ENCODE results near the gene IFI6. TPM values are rescaled to one million over a fixed set of nuclear protein-coding genes. Genes with fewer than 3 reads are reported as not detected.

IFI6 gene
- total RNA-seq, 1 experiment from 2014 or later = 426 TPM

DNA sequence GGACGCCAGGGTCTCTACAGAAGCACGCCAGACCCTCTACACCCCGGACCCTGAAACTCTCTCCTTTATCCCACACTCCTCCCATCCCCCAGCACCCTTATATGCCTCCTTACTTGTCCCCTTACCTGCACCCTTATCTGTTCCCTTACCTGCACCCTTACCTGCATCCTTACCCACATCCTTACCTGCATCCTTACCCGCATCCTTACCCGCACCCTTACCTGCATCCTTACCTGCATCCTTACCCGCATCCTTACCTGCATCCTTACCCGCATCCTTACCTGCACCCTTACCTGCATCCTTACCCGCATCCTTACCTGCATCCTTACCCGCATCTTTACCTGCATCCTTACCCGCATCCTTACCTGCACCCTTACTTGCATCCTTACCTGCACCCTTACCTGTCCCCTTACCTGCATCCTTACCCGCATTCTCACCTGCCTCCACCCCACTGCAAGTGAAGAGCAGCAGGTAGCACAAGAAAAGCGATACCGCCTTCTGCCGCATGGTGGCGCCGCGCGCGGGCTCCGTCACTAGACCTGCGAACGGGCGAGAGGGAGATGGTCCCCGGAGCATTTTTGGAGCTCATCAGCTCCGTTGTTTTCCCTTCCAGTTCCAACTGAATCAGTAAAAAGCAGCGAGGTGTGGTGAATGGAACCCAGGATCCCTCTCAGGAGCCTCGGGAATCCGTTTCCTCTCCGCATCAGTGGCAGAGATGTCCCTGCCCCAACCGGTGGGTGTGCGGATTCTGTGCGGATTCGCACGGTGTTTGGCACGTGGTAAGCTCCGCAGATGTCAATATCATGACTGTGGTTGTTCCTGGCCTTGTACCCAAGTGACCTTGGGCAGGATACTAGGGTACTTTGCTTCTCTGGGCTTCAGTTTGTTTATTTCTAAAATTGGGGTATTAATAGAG lies 2.9 kb downstream of the IFI6 start:
- H3K9me3 Mint-ChIP-seq (ENCODE audit: low read depth, unreplicated experiment) = no peaks in the 10 kb centered on the region
- DNase-seq = peak; percentile 83

DNA sequence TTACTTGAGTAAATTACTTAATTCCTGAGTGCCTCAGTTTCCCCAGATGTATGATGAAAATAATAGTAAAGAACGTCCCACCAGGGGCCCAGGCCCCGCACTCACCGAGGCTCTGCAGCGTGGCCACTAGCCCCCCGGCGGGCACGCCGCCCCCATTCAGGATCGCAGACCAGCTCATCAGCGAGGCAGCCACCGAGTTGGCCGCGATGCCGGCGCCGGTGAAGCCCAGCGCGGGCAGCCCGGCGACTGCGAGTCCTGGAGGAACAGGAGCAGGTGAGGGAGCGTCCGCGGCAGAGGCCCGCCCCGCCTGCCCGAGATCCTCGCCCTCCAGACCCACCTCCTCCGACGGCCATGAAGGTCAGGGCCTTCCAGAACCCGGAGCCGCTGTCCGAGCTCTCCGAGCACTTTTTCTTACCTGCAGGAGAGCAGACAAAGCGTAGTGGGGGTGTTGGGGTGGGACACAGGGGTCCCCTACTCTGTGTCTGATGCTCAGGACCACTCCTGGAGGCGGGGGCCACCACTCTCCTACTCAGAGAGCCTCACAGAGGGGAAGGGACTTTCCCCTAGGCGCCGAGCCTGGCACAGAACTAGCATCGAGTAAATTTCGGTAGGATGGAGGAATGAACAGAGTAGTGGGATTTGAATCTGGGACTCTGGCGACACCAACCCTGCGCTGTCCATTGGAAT lies 3.7 kb downstream of the IFI6 start:
- TF ChIP-seq, protein P1, sequence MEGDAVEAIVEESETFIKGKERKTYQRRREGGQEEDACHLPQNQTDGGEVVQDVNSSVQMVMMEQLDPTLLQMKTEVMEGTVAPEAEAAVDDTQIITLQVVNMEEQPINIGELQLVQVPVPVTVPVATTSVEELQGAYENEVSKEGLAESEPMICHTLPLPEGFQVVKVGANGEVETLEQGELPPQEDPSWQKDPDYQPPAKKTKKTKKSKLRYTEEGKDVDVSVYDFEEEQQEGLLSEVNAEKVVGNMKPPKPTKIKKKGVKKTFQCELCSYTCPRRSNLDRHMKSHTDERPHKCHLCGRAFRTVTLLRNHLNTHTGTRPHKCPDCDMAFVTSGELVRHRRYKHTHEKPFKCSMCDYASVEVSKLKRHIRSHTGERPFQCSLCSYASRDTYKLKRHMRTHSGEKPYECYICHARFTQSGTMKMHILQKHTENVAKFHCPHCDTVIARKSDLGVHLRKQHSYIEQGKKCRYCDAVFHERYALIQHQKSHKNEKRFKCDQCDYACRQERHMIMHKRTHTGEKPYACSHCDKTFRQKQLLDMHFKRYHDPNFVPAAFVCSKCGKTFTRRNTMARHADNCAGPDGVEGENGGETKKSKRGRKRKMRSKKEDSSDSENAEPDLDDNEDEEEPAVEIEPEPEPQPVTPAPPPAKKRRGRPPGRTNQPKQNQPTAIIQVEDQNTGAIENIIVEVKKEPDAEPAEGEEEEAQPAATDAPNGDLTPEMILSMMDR (IDR thresholded peaks at IDR 0.05; ENCODE audit: unreplicated experiment) = no peak
- no peak for DNase-seq
- H3K9me3 Mint-ChIP-seq (ENCODE audit: low read depth, unreplicated experiment) = no peaks in the 10 kb centered on the region
- peaks cover 16% of the 10 kb centered on the region for H3K4me1 Mint-ChIP-seq (ENCODE audit: low read depth, unreplicated experiment)
- H3K4me3 Mint-ChIP-seq (ENCODE audit: low read depth, unreplicated experiment) = no peak overlapping the region
- CTCF ChIA-PET = no interaction called here
- BruUV-seq (replicated peaks) = no TSS peak
- intact Hi-C loops (cut with micrococcal nuclease; ENCODE audit: unreplicated experiment) = no loop called here
- H3K36me3 Mint-ChIP-seq (ENCODE audit: insufficient read depth, unreplicated experiment) = peaks cover 10% of the 10 kb centered on the region
- H3K27me3 Mint-ChIP-seq (ENCODE audit: unreplicated experiment) = no peaks in the 10 kb centered on the region
- H3K27ac Mint-ChIP-seq (ENCODE audit: unreplicated experiment) = no peak overlapping the region

More for the DNA sequence above, 2.9 kb downstream of the IFI6 start:
- H3K36me3 Mint-ChIP-seq (ENCODE audit: insufficient read depth, unreplicated experiment) = peaks cover 10% of the 10 kb centered on the region
- CTCF ChIA-PET = interaction anchor here (0.6 to 1.3 kb wide), 5 partner anchors 48 to 205 kb away, joined by 3 to 8 read pairs (median 4); partner anchors contain the start of genes FAM76A and STX12
- peak overlapping the region; percentile 42 for H3K4me3 Mint-ChIP-seq (ENCODE audit: low read depth, unreplicated experiment)
- H3K27ac Mint-ChIP-seq (ENCODE audit: unreplicated experiment) = no peak overlapping the region
- TF ChIP-seq, protein P1 (IDR thresholded peaks at IDR 0.05; ENCODE audit: unreplicated experiment) = peak; percentile 72
- H3K27me3 Mint-ChIP-seq (ENCODE audit: unreplicated experiment) = no peaks in the 10 kb centered on the region
- intact Hi-C loops (cut with micrococcal nuclease; ENCODE audit: unreplicated experiment) = no loop called here
- no TSS peak for BruUV-seq (replicated peaks)
- H3K4me1 Mint-ChIP-seq (ENCODE audit: low read depth, unreplicated experiment) = peaks cover 18% of the 10 kb centered on the region

DNA sequence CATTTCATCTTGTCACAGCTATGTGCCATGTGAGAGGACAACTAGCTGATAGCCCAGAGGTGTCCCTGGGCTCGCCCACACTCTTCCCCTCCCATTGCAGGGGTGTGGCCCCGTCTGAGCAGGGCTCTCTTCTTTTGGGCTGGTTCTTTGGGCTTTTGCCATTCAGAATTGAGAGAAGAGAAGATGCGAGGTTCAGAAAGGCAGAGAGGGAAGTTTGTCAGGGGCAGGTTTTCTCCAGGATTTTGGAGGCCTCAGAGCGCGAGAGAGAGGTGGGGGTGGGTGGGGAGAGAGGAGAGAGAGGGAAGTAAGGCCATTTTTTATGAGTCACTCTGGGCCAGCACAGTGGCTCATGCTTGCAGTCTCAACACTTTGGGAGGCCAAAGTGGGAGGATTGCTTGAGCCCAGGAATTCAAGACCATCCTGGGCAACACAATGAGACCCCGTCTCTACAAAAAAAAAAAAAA lies 5.2 kb downstream of the IFI6 start:
- Mint-ChIP-seq H3K27ac (ENCODE audit: unreplicated experiment) (no peak overlapping the region), H3K27me3 (ENCODE audit: unreplicated experiment) (no peaks in the 10 kb centered on the region), H3K9me3 (ENCODE audit: low read depth, unreplicated experiment) (no peaks in the 10 kb centered on the region), H3K4me3 (ENCODE audit: low read depth, unreplicated experiment) (no peak overlapping the region), H3K4me1 (ENCODE audit: low read depth, unreplicated experiment) (peaks cover 11% of the 10 kb centered on the region), H3K36me3 (ENCODE audit: insufficient read depth, unreplicated experiment) (peaks cover 3% of the 10 kb centered on the region)
- intact Hi-C loops (cut with micrococcal nuclease; ENCODE audit: unreplicated experiment) = no loop called here
- DNase-seq = no peak
- no TSS peak for BruUV-seq (replicated peaks)
- TF ChIP-seq, protein P1 (IDR thresholded peaks at IDR 0.05; ENCODE audit: unreplicated experiment) = no peak
- CTCF ChIA-PET = interaction anchor here (0.6 kb wide), 1 partner anchor 91 kb away, joined by 3 read pairs; no protein-coding TSS in a partner anchor

DNA sequence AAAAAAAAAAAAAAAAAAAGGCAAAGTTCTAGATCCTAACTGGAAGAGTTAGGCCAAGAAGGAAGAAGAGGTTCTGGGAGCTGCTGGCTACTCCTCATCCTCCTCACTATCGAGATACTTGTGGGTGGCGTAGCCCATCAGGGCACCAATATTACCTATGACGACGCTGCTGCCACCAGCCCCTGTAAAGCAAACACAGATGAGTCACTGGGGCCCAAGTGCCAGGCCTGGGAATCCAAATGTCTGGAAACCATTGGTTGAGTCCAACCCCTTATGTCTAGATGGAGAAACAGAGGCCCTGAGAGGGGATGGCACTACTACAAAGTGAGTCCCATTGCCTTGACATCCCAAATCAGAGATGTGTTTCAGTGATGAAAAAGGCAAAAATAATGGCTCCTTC lies 5.7 kb downstream of the IFI6 start:
- Mint-ChIP-seq H3K9me3 (ENCODE audit: low read depth, unreplicated experiment) (no peaks in the 10 kb centered on the region), H3K27me3 (ENCODE audit: unreplicated experiment) (no peaks in the 10 kb centered on the region), H3K4me1 (ENCODE audit: low read depth, unreplicated experiment) (peaks cover 8% of the 10 kb centered on the region), H3K36me3 (ENCODE audit: insufficient read depth, unreplicated experiment) (no peaks in the 10 kb centered on the region), H3K4me3 (ENCODE audit: low read depth, unreplicated experiment) (no peak overlapping the region), H3K27ac (ENCODE audit: unreplicated experiment) (no peak overlapping the region)
- no peak for DNase-seq
- BruUV-seq (replicated peaks) = no TSS peak
- TF ChIP-seq, protein P1 (IDR thresholded peaks at IDR 0.05; ENCODE audit: unreplicated experiment) = no peak
- intact Hi-C loops (cut with micrococcal nuclease; ENCODE audit: unreplicated experiment) = no loop called here
- CTCF ChIA-PET = interaction anchor here (0.6 to 1.0 kb wide), 2 partner anchors 27 to 91 kb away, joined by 3 read pairs; no protein-coding TSS in a partner anchor
